ENCODE results near the gene PSMD13.

PSMD13 gene

GRCh38 chr11:253886-254270, 17.1 kb downstream of the PSMD13 start:
- no peak overlapping the region for H3K4me3 ChIP-seq (ENCODE audit: low read depth, low read length)
- TF ChIP-seq, protein P1, sequence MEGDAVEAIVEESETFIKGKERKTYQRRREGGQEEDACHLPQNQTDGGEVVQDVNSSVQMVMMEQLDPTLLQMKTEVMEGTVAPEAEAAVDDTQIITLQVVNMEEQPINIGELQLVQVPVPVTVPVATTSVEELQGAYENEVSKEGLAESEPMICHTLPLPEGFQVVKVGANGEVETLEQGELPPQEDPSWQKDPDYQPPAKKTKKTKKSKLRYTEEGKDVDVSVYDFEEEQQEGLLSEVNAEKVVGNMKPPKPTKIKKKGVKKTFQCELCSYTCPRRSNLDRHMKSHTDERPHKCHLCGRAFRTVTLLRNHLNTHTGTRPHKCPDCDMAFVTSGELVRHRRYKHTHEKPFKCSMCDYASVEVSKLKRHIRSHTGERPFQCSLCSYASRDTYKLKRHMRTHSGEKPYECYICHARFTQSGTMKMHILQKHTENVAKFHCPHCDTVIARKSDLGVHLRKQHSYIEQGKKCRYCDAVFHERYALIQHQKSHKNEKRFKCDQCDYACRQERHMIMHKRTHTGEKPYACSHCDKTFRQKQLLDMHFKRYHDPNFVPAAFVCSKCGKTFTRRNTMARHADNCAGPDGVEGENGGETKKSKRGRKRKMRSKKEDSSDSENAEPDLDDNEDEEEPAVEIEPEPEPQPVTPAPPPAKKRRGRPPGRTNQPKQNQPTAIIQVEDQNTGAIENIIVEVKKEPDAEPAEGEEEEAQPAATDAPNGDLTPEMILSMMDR (IDR thresholded peaks at IDR 0.05; ENCODE audit: low read depth, low read length) = no peak

DNA sequence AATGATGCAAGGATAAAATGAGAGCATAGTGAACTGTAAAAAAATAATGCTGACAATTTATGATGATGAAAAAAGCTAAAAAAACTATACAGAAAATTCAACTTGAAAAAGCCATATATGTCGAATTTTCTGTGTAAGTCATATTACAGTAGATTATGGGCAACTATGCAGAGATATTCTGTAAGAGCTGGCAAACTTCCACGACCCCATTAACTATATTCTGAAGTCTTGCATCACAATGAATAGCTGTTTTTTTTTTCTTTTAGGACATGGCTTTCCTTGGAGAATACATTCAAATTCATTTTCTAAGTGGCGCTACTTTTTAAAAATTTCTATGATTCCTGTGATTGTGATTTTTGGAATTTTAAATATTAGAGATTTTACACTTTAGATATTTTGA, 18.4 kb downstream of the PSMD13 start:
- TF ChIP-seq, protein P1 (IDR thresholded peaks at IDR 0.05; ENCODE audit: low read depth, low read length) = no peak
- H3K4me3 ChIP-seq (ENCODE audit: low read depth, low read length) = no peak overlapping the region

GRCh38 chr11:255816-256215, 19.0 kb downstream of the PSMD13 start:
- H3K4me3 ChIP-seq (ENCODE audit: low read depth, low read length) = no peak overlapping the region
- TF ChIP-seq, protein P1 (IDR thresholded peaks at IDR 0.05; ENCODE audit: low read depth, low read length) = no peak

DNA sequence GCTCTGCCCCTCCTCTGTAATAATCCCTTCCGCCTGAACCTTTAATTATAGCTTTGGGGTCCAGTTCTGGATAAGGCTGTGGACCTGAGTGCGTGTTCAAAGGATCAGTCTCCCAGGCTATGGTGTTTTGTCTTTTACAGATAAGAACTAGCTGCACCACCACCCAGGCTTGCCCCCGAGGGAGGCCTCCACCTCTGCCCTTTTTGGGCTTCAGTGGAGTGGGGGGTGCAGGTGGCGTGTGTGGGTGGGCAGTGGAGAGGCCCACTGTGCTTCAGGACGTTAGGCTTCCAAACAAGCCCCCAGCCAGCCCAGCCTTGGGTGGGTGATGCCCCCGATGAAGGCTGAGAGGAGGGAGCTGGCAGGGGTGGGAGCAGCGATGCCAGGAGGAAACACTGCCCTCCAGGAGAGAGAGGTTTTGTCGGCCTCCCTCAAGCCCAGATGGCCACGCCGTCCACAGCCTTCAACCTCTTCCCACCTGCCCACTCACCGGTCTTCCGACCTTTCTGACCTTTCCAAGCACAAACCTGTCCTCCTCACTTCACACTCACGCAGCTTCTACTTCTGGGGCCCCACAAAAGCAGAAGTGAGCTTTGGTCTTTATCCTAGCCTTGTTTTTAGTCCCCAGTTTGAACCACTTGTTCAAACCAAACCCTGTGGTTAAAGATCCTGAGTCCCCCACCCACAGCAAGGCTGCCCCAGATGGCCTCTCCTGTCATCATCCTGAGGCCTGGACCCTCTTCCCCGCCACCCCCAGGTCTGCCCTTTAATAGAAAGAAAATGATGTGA, 20.4 kb downstream of the PSMD13 start:
- no peak overlapping the region for H3K4me3 ChIP-seq (ENCODE audit: low read depth, low read length)
- TF ChIP-seq, protein P1 (IDR thresholded peaks at IDR 0.05; ENCODE audit: low read depth, low read length) = no peak

DNA sequence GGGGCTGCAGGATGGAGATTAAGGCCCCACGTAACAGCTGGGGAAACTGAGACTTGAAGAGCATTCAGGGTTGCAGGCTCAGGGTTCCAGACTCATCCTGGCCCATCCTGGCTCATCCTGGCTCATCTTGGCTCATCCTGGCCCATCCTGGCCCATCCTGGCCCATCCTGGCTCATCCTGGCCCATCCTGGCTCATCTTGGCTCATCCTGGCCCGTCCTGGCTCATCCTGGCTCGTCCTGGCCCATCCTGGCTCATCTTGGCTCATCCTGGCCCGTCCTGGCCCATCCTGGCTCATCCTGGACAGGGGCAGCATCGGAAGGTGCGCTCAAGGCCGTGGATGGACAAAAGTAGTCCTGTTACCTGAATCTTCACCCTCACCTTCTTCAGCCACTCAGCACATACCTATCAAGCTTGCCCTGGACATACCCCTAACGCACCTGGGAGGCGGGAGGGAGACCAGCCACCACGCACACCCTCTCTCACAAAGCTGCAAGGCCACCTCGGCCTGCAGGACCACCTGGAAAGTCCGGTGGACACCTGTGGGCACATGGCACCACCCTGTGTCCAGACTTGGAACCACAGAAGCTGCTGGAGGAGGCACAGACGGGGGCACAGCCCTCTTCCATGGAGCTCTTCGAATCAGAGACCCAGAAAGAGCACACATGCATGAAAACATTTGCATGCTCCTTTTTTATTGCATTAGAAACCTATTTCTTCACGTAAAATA, 21.2 kb downstream of the PSMD13 start:
- TF ChIP-seq, protein P1 (IDR thresholded peaks at IDR 0.05; ENCODE audit: low read depth, low read length) = no peak
- H3K4me3 ChIP-seq (ENCODE audit: low read depth, low read length) = no peak overlapping the region

DNA sequence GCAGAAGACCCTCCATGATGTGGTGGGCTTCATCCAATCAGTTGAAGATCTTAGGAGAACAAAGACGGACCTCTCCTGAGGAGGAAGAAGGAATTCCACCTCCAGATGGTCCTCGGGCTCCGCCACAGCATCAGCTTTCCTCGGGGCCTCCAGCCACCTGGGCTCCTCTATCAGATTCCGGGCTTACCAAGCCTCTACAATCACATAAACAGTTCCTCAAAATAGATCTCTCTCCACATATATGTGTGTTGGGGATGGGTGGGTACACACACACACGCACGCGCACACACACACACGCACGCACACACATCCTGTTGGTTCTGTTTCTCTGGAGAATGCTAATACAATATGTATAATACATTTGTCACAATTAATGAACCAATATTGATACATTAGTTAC, 22.6 kb downstream of the PSMD13 start:
- no peak overlapping the region for H3K4me3 ChIP-seq (ENCODE audit: low read depth, low read length)
- TF ChIP-seq, protein P1 (IDR thresholded peaks at IDR 0.05; ENCODE audit: low read depth, low read length) = no peak

GRCh38 chr11:261624-262023, 24.8 kb downstream of the PSMD13 start:
- TF ChIP-seq, protein P1 (IDR thresholded peaks at IDR 0.05; ENCODE audit: low read depth, low read length) = no peak
- H3K4me3 ChIP-seq (ENCODE audit: low read depth, low read length) = no peak overlapping the region

Data from WI38 (cell line).